H1 (cell line): ENCODE measurements around the gene MTMR4. TPM values are rescaled to one million over a fixed set of nuclear protein-coding genes. Genes with fewer than 3 reads are reported as not detected.
A peak's percentile ranks its signal among the peaks of the same experiment; 100 is the strongest.

Source experiments
- CTCF ChIA-PET: fragments of 300-600 bp; sonication (Branson Sonifier 250); formaldehyde crosslinking; loops from one replicate; lab custom pipeline; 2021; ENCODE audit not compliant: partially characterized antibody; lab: Charles Lee
- POLR2A ChIA-PET: fragments of 300-600 bp; sonication (Branson Sonifier 250); formaldehyde crosslinking; loops from one replicate; lab custom pipeline; 2021; ENCODE audit warnings: inconsistent platforms; ENCODE audit not compliant: partially characterized antibody; lab: Charles Lee
- DNase-seq, 2 experiments: peaks; one replicate each; pipeline versions ENCODE4 v3.0.0 to v3.0.0-alpha.2; 2010 to 2022; ENCODE audit warnings: low spot score in 2 of 2, low read depth in 1 of 2, mixed read lengths in 1 of 2
- FAIRE-seq: peaks from 2 replicates; lab custom pipeline; 2011; peaks lifted over from hg19 to GRCh38; lab: Jason Lieb, UNC
- H2AFZ ChIP-seq: 2 replicates; pipeline ENCODE4 v1.8.1; 2012; ENCODE audit warnings: low read length, inconsistent platforms
- H2AK5ac ChIP-seq: 2 replicates; pipeline ENCODE4 v1.6.1; 2013; ENCODE audit warnings: low read depth, low read length
- H2BK120ac ChIP-seq: replicated peaks from 2 replicates; pipeline ENCODE3; 2013; ENCODE audit warnings: low read depth, low read length, inconsistent platforms
- H2BK12ac ChIP-seq: 2 replicates; pipeline ENCODE4 v1.6.1; 2013; ENCODE audit warnings: low read depth, low read length
- H2BK15ac ChIP-seq: 2 replicates; pipeline ENCODE4 v1.6.1; 2013; ENCODE audit warnings: low read length
- H2BK20ac ChIP-seq: 2 replicates; pipeline ENCODE4 v1.6.1; 2013; ENCODE audit warnings: low read length
- H2BK5ac ChIP-seq: 2 replicates; pipeline ENCODE4 v1.6.1; 2013; ENCODE audit warnings: low read depth, low read length
- H3K14ac ChIP-seq: 2 replicates; pipeline ENCODE4 v1.6.1; 2013; ENCODE audit warnings: inconsistent platforms; ENCODE audit not compliant: insufficient read length
- H3K18ac ChIP-seq: 2 replicates; pipeline ENCODE4 v1.6.1; 2013; ENCODE audit warnings: low read length; ENCODE audit errors: extremely low read depth
- H3K23ac ChIP-seq: 2 replicates; pipeline ENCODE4 v1.6.1; 2013; ENCODE audit warnings: inconsistent platforms; ENCODE audit not compliant: insufficient read length
- H3K23me2 ChIP-seq: 2 replicates; pipeline ENCODE4 v1.6.1; 2013; ENCODE audit warnings: low read depth, low read length
- H3K27ac ChIP-seq: 2 replicates; pipeline ENCODE4 v1.6.1; 2011; ENCODE audit warnings: low read depth, low read length, inconsistent platforms
- H3K27me3 ChIP-seq, 4 experiments: replicated peaks in 1 of 4; 1 replicate in 1 of 4; 2 replicates in 3 of 4; pipeline versions ENCODE4 v1.6.1 to v1.8.1; 2011 to 2013; ENCODE audit warnings: low read length in 3 of 4, mild to moderate bottlenecking in 3 of 4, inconsistent platforms in 2 of 4, mixed read lengths in 2 of 4, moderate library complexity in 1 of 4; ENCODE audit not compliant: control insufficient read depth in 3 of 4, insufficient read depth in 3 of 4; ENCODE audit errors: extremely low read depth in 1 of 4
- H3K36me3 ChIP-seq, 4 experiments: 2 replicates each; pipeline versions ENCODE4 v1.6.1 to v1.8.1; 2011 to 2013; ENCODE audit warnings: mild to moderate bottlenecking in 4 of 4, low read length in 3 of 4, moderate library complexity in 2 of 4, control low read depth in 1 of 4, inconsistent platforms in 1 of 4; ENCODE audit not compliant: insufficient read depth in 4 of 4, control insufficient read depth in 2 of 4
- H3K4ac ChIP-seq: replicated peaks from 2 replicates; pipeline ENCODE3; 2013; ENCODE audit warnings: low read length, low read depth, mixed read lengths, inconsistent platforms; ENCODE audit not compliant: insufficient read length
- H3K4me1 ChIP-seq, 4 experiments: replicated peaks in 1 of 4; 1 replicate in 1 of 4; 2 replicates in 3 of 4; pipeline versions ENCODE4 v1.6.1 to v1.8.1; 2011 to 2013; ENCODE audit warnings: low read length in 3 of 4, inconsistent platforms in 2 of 4, mixed read lengths in 1 of 4; ENCODE audit not compliant: insufficient read depth in 4 of 4, control insufficient read depth in 3 of 4
- H3K4me2 ChIP-seq, 2 experiments: 2 replicates each; pipeline versions ENCODE4 v1.6.1 to v1.8.1; 2011 to 2013; ENCODE audit warnings: low read depth in 2 of 2, low read length in 2 of 2, control low read depth in 1 of 2, inconsistent platforms in 1 of 2, mild to moderate bottlenecking in 1 of 2; ENCODE audit not compliant: insufficient read depth in 1 of 2
- H3K4me3 ChIP-seq, 4 experiments: fragments of 200-600, 300-600 bp in 1 of 4; sonication (generic), shearing (Covaris generic), sonication (Bioruptor Twin) in 1 of 4; 2 replicates each; pipeline versions ENCODE4 v1.5.1 to v1.8.1; 2011 to 2016; ENCODE audit warnings: low read length in 4 of 4, low read depth in 3 of 4, control low read depth in 2 of 4, inconsistent platforms in 2 of 4, mild to moderate bottlenecking in 2 of 4, mixed read lengths in 1 of 4, moderate library complexity in 1 of 4; ENCODE audit not compliant: insufficient read depth in 2 of 4; ENCODE audit errors: extremely low read depth in 1 of 4
- H3K56ac ChIP-seq: replicated peaks from 2 replicates; pipeline ENCODE3; 2013; ENCODE audit warnings: low read depth, mild to moderate bottlenecking, mixed read lengths, low read length, inconsistent platforms; ENCODE audit not compliant: insufficient read length
- H3K79me1 ChIP-seq: 2 replicates; pipeline ENCODE4 v1.6.1; 2013; ENCODE audit warnings: low read depth, low read length, control low read depth
- H3K79me2 ChIP-seq, 2 experiments: 2 replicates each; pipeline versions ENCODE4 v1.6.1 to v1.8.1; 2012 to 2013; ENCODE audit warnings: low read length in 2 of 2, mild to moderate bottlenecking in 2 of 2, inconsistent platforms in 1 of 2; ENCODE audit not compliant: insufficient read depth in 2 of 2, control insufficient read depth in 1 of 2
- H3K9ac ChIP-seq, 4 experiments: replicated peaks in 1 of 4; 1 replicate in 1 of 4; 2 replicates in 3 of 4; pipeline versions ENCODE4 v1.6.1 to v1.8.1; 2011 to 2013; ENCODE audit warnings: low read depth in 3 of 4, low read length in 3 of 4, control low read depth in 2 of 4, mild to moderate bottlenecking in 2 of 4, moderate library complexity in 2 of 4, inconsistent platforms in 1 of 4; ENCODE audit errors: extremely low read depth in 1 of 4
- H3K9me3 ChIP-seq, 2 experiments: 2 replicates each; pipeline versions ENCODE4 v1.6.1 to v1.8.1; 2012 to 2013; ENCODE audit warnings: mild to moderate bottlenecking in 2 of 2, moderate library complexity in 2 of 2, control low read depth in 1 of 2, inconsistent platforms in 1 of 2, low read depth in 1 of 2, low read length in 1 of 2, mixed read lengths in 1 of 2; ENCODE audit not compliant: insufficient read depth in 2 of 2
- H4K20me1 ChIP-seq, 2 experiments: replicated peaks in 1 of 2; 2 replicates each; pipeline versions ENCODE3 to v1.8.1; 2011 to 2013; ENCODE audit warnings: inconsistent platforms in 2 of 2, low read length in 2 of 2, mild to moderate bottlenecking in 1 of 2; ENCODE audit not compliant: insufficient read depth in 2 of 2, control insufficient read depth in 1 of 2
- H4K5ac ChIP-seq: 2 replicates; pipeline ENCODE4 v1.6.1; 2013; ENCODE audit warnings: low read length, low read depth, mixed read lengths, inconsistent platforms; ENCODE audit not compliant: insufficient read length
- H4K8ac ChIP-seq: 2 replicates; pipeline ENCODE4 v1.8.0; 2013; ENCODE audit warnings: mild to moderate bottlenecking, moderate library complexity, low read length, inconsistent platforms; ENCODE audit not compliant: insufficient read depth; ENCODE audit errors: extremely low read depth
- H4K91ac ChIP-seq: replicated peaks from 2 replicates; pipeline ENCODE3; 2013; ENCODE audit warnings: low read length, mixed read lengths, inconsistent platforms; ENCODE audit not compliant: insufficient read length
- ASH2L ChIP-seq: fragments of 200-600, 300-600 bp; sonication (generic); IDR thresholded peaks from one replicate; pipeline ENCODE4 v1.7.1; 2017; ENCODE audit warnings: low read length
- CEBPB ChIP-seq: IDR thresholded peaks from 2 replicates; pipeline ENCODE4 v1.6.1; 2012; ENCODE audit warnings: low read depth, low read length
- EP300 ChIP-seq, 2 experiments: IDR thresholded peaks; 1 replicate in 1 of 2; 2 replicates in 1 of 2; pipeline ENCODE4 v1.6.1; 2011 to 2012; ENCODE audit warnings: low read depth in 2 of 2, low read length in 2 of 2, mild to moderate bottlenecking in 2 of 2, borderline replicate concordance in 1 of 2, inconsistent platforms in 1 of 2, moderate library complexity in 1 of 2
- EZH2 ChIP-seq: fragments of 200-600 bp; sonication (generic); IDR thresholded peaks from 2 replicates; pipeline ENCODE4 v1.7.1; 2012; ENCODE audit warnings: low read depth, mild to moderate bottlenecking, moderate library complexity, low read length, inconsistent platforms; ENCODE audit not compliant: severe bottlenecking
- HDAC6 ChIP-seq: IDR thresholded peaks from one replicate; pipeline ENCODE4 v1.7.1; 2012; ENCODE audit warnings: low read depth, mild to moderate bottlenecking, inconsistent platforms, low read length, moderate library complexity
- KDM4A ChIP-seq: IDR thresholded peaks from one replicate; pipeline ENCODE4 v1.7.1; 2012; ENCODE audit warnings: low read depth, mild to moderate bottlenecking, moderate library complexity, low read length, inconsistent platforms; ENCODE audit not compliant: severe bottlenecking
- TCF12 ChIP-seq: IDR thresholded peaks from 2 replicates; pipeline ENCODE4 v1.6.1; 2011; ENCODE audit warnings: low read depth, mild to moderate bottlenecking, low read length
- ZNF274 ChIP-seq: IDR thresholded peaks from 2 replicates; pipeline ENCODE4 v1.7.0; 2012; ENCODE audit warnings: low read length, borderline replicate concordance; ENCODE audit errors: extremely low read depth
- WGBS, 2 experiments: shearing (Covaris generic) in 1 of 2; methylation state at CpG; one replicate each; pipeline versions ENCODE4 v1.1.6 to v1.1.7; 2013 to 2015; ENCODE audit warnings: low lambda C conversion rate in 2 of 2, mixed read lengths in 2 of 2, inconsistent platforms in 1 of 2, low coverage in 1 of 2, missing lambda C conversion rate in 1 of 2; ENCODE audit not compliant: insufficient replicate concordance in 2 of 2, insufficient coverage in 1 of 2, insufficient read length in 1 of 2; ENCODE audit errors: extremely low coverage in 1 of 2, missing lambda C conversion rate in 1 of 2; 5-methylcytosine and 5-hydroxymethylcytosine counted together
- polyA plus RNA-seq, 7 experiments: library from polyadenylated mRNA; depleted of rRNA in 3 of 7; stranded (reverse) in 5 of 7; unstranded in 2 of 7; fragments of >200 nt in 5 of 7; fragments of 200-250 nt in 2 of 7; gene quantifications; 1 replicate in 5 of 7; 2 replicates in 1 of 7; 4 replicates in 1 of 7; pipeline versions ENCODE4 v1.2.1 to v1.2.3, GENCODE V29; 2011 to 2013; ENCODE audit warnings: missing spikeins in 2 of 7, mixed read lengths in 2 of 7
- total RNA-seq: library from RNA; stranded (reverse); fragmentation: NEBNext Ultra II Directional; extraction: Animal tissue kit (Norgen Biotek cat#: 25700); gene quantifications from 2 replicates; pipeline ENCODE4 v1.2.1, GENCODE V29; 2021
- TF ChIP-seq, protein P1 (sequence below): IDR thresholded peaks from 2 replicates; pipeline ENCODE4 v1.6.1; 2012; ENCODE audit warnings: inconsistent platforms

Gene MTMR4
- total and polyA plus RNA-seq, 2 of the 8 experiments (the other 6 are each of a cell fraction or from before 2014, with no cell fraction given): 15.9 to 39.2 TPM

- H3K18ac ChIP-seq: no peak overlapping the region
- no peaks in the 10 kb centered on the region for H3K79me2 ChIP-seq
- no peak overlapping the region for H4K5ac ChIP-seq
- ChIA-PET POLR2A (interaction anchor here (1.1 to 4.2 kb wide), 2 partner anchors 16 to 95 kb away, joined by 3 to 20 read pairs; no protein-coding TSS in a partner anchor), CTCF (interaction anchor here (0.6 to 16.5 kb wide), 9 partner anchors 9 to 174 kb away, joined by 3 to 163 read pairs (median 4); no protein-coding TSS in a partner anchor)
- H3K4me1 ChIP-seq: peaks cover 0 to 7% (median 4%) of the 10 kb centered on the region in 4 experiments; a peak in 6 of 7 replicates
- H3K56ac ChIP-seq: no peak overlapping the region
- H4K8ac ChIP-seq: no peak overlapping the region; the same call in 1 of the 2 replicates
- peaks cover 8% of the 10 kb centered on the region for H3K23me2 ChIP-seq
- H2AFZ ChIP-seq: no peak overlapping the region
- H3K79me1 ChIP-seq: no peaks in the 10 kb centered on the region
- peaks cover 0 to 6% (median 4%) of the 10 kb centered on the region in 4 experiments; a peak in 5 of 7 replicates for H3K27me3 ChIP-seq
- WGBS, 2 experiments: 78% methylated on average over 3 of the region's 3 CpGs; no CpG with 5 or more reads in 1 of the 2 experiments
- H3K36me3 ChIP-seq: no peaks in the 10 kb centered on the region
- H3K14ac ChIP-seq: no peak overlapping the region
- FAIRE-seq (no peak), DNase-seq (no peak)
- H3K23ac ChIP-seq: no peak overlapping the region
- no peak overlapping the region for H2BK120ac ChIP-seq
- H3K4ac ChIP-seq: no peak overlapping the region
- peak overlapping the region; percentile 50; the same call in 1 of the 2 replicates for H2BK12ac ChIP-seq
- no peak overlapping the region for H3K27ac ChIP-seq
- no peak overlapping the region for H2BK15ac ChIP-seq
- H3K9ac ChIP-seq: no peak overlapping the region
- no peak overlapping the region for H3K4me2 ChIP-seq
- no peak for TF ChIP-seq EP300 (IDR thresholded peaks at IDR 0.05; ENCODE audit: borderline replicate concordance in 1 of 2, low read depth in 2 of 2, low read length in 2 of 2)
- TF ChIP-seq KDM4A: no peak
- TF ChIP-seq HDAC6: no peak
- TF ChIP-seq ZNF274: no peak
- TF ChIP-seq, protein P1, sequence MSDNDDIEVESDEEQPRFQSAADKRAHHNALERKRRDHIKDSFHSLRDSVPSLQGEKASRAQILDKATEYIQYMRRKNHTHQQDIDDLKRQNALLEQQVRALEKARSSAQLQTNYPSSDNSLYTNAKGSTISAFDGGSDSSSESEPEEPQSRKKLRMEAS: no peak
- TF ChIP-seq CEBPB: no peak
- no peak for TF ChIP-seq ASH2L
- no peak for TF ChIP-seq TCF12
- TF ChIP-seq EZH2: no peak
- no peak overlapping the region for H2BK20ac ChIP-seq
- no peaks in the 10 kb centered on the region for H4K20me1 ChIP-seq
- no peaks in the 10 kb centered on the region for H3K9me3 ChIP-seq
- no peak overlapping the region for H2BK5ac ChIP-seq
- H3K4me3 ChIP-seq: no peak overlapping the region
- H2AK5ac ChIP-seq: no peak overlapping the region
- no peak overlapping the region for H4K91ac ChIP-seq
Measured at GRCh38 chr17:58536542-58536941, 22.1 kb upstream of the MTMR4 start.
